Coronary artery (tissue), 2 donors: ENCODE data around the gene WDR37.

Experiments
- DNase-seq: peaks from one replicate; pipeline ENCODE4 v3.0.0-alpha.2; 2017; ENCODE audit warnings: low spot score
- H3K27ac ChIP-seq, 2 donors: fragments of 200-600 bp; sonication (generic); one replicate each; pipeline ENCODE4 v1.5.1; 2016 to 2019
- H3K4me3 ChIP-seq: fragments of 200-600 bp; sonication (generic); 2 replicates; pipeline ENCODE4 v1.5.1; 2016; ENCODE audit warnings: mild to moderate bottlenecking, moderate library complexity
- TF ChIP-seq, protein P1 (sequence below): fragments of 200-600 bp; sonication (generic); IDR thresholded peaks from one replicate; pipeline ENCODE4 v1.5.1; 2019; ENCODE audit warnings: antibody characterized with exemption

The WDR37 gene

DNA sequence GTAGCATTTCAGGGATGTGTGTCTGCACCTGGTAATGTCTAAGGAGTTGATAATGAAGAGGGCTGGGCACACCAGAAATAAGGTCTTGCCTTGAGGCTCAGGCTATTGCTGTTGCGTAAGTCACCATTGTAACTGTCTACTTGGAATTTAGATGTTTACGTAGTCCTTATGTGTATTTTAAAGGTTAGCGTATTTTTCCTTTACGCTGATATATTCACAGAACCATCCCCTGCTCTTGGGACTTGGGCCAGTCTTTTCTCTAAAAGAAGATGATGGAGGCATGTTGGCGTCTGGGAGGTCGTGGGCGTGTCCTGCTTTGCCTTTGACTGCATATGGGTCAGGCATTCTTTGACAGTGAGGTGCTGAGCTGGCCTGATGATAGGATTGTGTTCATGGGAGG is 14.7 kb downstream of the WDR37 start:
- TF ChIP-seq, protein P1, sequence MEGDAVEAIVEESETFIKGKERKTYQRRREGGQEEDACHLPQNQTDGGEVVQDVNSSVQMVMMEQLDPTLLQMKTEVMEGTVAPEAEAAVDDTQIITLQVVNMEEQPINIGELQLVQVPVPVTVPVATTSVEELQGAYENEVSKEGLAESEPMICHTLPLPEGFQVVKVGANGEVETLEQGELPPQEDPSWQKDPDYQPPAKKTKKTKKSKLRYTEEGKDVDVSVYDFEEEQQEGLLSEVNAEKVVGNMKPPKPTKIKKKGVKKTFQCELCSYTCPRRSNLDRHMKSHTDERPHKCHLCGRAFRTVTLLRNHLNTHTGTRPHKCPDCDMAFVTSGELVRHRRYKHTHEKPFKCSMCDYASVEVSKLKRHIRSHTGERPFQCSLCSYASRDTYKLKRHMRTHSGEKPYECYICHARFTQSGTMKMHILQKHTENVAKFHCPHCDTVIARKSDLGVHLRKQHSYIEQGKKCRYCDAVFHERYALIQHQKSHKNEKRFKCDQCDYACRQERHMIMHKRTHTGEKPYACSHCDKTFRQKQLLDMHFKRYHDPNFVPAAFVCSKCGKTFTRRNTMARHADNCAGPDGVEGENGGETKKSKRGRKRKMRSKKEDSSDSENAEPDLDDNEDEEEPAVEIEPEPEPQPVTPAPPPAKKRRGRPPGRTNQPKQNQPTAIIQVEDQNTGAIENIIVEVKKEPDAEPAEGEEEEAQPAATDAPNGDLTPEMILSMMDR = no peak
- no peak for DNase-seq
- H3K27ac ChIP-seq = no peak overlapping the region
- no peak overlapping the region for H3K4me3 ChIP-seq

DNA sequence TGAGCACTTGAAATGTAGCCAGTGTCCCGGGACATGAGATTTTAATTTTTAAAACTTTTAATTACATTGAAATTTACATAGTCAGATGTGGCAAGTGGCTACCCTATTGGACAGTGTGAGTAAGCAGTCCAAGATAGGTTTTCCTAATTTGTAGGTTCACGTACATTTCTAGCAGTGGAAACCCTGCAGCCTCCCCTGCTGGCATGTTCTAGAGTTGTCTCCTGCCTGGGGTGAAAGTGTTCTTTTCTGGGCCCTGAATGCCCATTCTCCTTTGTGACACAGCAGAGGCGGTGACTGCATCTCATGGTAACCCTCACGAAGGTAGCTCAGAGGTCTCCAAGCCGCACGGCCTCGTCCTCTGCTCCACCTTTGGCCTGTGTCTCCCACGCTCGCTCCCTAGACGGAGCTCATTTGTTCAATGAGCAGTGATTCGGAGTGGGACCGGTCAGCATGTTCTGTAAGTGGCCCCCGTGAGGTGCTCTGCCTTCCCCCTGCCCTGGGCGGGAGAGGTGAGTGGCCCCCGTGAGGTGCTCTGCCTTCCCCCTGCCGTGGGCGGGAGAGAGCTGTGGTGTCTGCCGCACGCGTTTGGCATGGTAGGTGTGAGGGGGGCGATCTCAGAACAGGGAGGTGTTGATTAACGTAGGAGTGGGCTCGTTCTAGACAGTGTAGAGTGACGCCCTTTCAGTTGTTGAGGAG is 18.0 kb downstream of the WDR37 start:
- TF ChIP-seq, protein P1 = no peak
- no peak overlapping the region for H3K27ac ChIP-seq
- DNase-seq = no peak
- H3K4me3 ChIP-seq = no peak overlapping the region

DNA sequence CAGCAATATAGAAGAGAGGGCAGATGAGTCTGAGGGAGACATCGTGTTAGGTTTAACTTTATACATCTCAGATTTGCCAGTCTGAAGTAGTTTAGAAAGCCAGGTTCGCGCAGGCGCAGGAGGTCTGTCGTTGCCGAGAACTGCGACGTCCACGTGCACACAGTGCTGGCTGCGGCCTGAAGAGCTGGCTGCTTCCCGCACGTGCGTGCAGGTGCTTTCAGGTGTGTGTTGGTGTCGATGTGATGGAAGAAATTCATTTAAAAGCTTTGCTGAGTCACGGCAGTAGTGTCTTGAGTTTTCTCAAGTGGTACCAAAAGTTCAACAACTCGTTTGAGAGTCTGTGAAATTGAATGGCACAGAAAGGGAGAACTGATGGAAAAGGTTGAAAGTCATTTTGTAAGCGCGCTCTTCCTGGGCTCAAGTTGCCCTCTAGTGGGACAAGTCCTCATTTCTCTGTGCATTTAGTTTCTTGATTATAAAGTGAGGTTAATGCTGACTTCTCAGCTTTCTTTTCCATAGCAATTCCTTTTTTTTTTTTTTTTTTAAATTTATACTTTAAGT is 18.6 kb downstream of the WDR37 start:
- H3K4me3 ChIP-seq = no peak overlapping the region
- no peak overlapping the region for H3K27ac ChIP-seq
- DNase-seq = no peak
- TF ChIP-seq, protein P1 = no peak

DNA sequence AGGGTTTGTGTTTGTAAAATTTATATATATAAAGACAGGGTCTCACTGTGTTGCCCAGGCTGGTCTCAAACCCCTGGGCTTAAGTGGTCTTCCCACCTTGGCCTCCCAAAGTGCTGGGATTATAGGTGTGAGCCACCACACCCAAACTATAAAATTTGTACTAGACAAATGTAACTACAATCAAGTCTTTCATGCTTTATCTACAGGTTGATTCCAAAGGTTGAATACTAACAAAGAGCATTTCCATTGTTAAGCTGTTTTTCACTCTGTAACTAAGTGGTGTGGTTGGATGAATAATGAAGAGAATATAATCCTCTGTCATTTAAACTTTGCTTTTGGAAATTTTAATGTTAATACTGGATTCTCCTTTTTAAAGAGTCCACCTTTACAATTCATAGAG is 22.5 kb downstream of the WDR37 start:
- TF ChIP-seq, protein P1 = no peak
- Histone ChIP-seq H3K27ac (no peak overlapping the region), H3K4me3 (no peak overlapping the region)
- no peak for DNase-seq

DNA sequence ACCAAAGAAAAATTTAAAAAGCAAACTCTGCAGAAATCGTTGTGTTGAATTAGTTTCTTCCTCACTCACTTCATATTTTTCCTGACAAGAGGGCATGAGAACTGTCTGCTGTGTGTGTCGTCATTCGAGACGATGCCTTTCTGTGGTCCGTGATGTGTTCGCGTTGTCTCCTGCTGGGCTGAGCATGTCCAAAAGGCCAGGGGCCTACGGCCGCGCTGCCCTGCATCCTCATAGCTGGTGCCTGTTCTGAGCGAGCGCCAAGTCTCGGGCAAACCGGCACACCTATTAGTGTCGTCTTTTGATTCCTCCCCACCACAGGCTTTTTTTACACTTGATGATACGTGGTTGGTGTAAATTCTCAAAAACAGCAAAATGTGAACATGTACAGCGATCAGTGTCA is 27.4 kb downstream of the WDR37 start:
- no peak for DNase-seq
- Histone ChIP-seq H3K4me3 (no peak overlapping the region), H3K27ac (no peak overlapping the region)
- TF ChIP-seq, protein P1 = no peak

DNA sequence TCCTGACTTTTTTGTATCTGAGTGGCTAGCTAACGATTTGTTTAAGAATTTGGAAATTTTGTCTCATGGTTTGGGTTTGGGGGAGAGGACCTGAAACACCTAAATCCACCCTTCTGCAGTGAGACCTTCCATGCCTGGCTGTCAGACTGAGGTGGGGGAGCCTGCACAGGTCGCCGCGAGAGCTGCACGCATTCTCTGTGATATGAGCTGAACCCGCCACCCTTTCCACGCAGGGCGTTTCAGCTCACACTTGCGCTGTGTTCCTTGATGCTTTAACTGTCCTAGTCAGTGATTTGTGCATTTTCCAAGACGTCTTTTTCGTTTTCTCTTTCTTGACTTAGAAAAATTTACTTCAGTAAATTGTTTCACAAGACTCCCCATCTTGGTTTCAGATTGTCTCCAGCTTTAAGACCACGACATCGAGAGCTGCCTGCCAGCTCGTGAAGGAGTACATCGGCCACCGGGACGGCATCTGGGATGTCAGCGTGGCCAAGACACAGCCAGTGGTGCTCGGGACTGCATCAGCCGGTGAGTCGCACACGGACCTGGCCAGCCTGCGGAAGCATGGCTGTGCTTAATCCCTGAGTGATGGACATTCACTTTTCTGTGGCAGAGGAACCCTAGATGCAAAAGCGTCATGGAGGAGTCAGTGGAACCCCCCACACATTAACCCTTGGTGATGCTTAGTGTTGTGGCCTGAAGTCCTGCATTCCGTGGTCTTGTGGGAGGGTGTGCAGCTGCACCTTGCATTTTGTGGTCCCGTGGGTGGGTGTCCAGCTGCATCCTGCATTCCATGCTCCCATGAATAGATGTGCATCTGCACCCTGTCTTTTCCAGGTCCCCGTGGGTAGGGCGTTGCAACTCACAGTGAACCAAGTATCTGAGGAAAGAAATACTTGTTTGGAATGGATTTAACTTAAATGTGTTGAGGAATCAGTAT is 28.1 kb downstream of the WDR37 start:
- H3K27ac ChIP-seq = no peak overlapping the region
- TF ChIP-seq, protein P1 = no peak
- no peak for DNase-seq
- H3K4me3 ChIP-seq = no peak overlapping the region
